HG03097 (cell line): ENCODE measurements around the gene AP1M1.

Experiments
- ATAC-seq: cut with Tn5 transposase; IDR thresholded peaks from one replicate; pipeline ENCODE4 v1.9.1; 2021; ENCODE audit not compliant: unreplicated experiment, low FRiP score

The AP1M1 gene

GRCh38 chr19:16288544-16288943, 90.8 kb downstream of the AP1M1 start:
- ATAC-seq: no peak

DNA sequence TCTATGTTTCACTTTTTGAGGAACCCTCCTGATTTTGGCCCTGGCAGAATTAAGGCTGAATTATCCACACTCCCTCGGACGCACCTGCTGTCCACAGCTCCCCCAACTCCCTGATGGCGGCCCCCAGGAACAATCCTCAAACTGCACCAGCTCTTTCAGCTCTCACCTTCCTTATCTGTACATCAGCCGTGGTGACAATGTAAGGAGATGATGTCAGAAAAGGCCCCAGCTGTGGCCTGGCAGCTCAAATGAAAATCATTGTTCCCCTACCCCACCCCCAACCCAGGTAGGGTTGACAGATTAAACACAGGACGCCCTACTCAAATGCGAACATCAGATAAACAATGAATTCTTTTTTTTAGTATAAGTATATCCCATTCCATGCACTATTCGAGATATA, 91.9 kb downstream of the AP1M1 start:
- no peak for ATAC-seq

GRCh38 chr19:16290692-16291091, 93.0 kb downstream of the AP1M1 start:
- no peak for ATAC-seq

DNA sequence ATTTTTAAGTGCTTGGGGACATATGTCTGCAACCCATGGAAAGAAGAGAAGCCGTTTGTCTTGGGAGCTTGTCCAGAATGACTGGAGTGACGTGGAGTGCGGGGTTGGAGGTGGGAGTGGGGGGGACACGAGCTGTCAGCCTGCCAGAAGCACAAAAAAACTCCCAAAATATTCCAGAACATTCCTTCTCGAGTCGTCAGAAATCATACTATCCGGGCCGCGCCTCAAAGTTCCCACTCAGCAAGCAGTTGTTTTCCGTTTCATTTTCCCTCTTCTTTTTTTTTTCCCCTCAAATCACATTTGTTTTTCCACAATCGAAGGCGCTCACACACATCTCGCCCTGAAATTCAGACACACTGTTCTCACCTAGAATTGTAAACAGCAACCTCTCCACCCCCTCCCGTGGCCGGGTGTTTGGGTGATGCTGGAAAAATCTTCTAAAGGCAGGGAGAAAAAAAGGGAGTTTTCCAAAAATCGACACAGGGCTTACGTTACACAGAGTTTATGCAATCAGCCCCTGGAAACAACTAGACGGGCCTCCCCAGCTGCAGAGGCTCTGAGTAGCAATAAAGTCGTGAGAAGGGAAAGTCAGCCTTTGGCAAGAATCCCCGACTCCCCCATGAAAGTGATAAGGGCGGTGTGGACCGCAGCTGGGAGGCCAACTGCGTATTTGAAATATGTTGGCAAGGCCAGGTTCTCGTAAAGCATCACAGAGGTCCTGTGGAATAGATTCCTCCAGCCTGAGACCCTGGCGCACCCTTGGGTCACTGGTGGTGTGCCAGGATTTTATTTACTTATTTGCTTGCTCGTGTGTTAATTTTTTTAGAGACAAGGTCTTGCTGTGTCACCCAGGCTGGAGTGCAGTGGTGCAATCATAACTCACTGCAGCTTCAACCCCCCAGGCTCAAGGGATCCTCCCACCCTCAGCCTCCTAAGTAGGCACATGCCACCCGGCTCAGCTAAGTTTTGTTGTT, 95.7 kb downstream of the AP1M1 start:
- no peak for ATAC-seq

DNA sequence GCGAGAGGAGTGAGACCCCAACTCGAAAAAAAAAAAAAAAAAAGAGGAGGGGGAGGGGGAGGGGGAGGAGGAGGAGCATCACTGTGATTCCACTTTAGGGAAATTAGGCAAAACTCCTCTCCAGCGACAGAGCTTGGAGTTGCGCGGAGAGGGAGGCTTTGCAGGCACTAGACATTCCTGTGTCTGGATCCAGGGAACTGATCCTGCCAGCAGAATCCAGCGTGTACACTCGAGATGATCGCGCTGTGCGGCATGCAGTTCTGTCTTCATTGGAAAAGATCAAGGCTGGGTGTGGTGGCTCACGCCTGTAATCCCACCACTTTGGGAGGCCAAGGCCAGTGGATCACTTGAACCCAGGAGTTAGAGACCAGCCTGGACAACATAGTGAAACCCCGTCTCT, 97.3 kb downstream of the AP1M1 start:
- ATAC-seq: no peak
